ENCODE data around the gene PEPD.

PEPD gene

GRCh38 chr19:33350538-33351309, 170.9 kb downstream of the PEPD start:
- DNase-seq (ENCODE audit: low spot score), result peak; percentile 83

- DNase-seq (ENCODE audit: low spot score), result no peak
Observed at GRCh38 chr19:33349319-33350289, 172.0 kb downstream of the PEPD start.

- no peak for DNase-seq (ENCODE audit: low spot score)
Observed at GRCh38 chr19:33348301-33349010, 173.1 kb downstream of the PEPD start.

GRCh38 chr19:33347300-33347699, 174.3 kb downstream of the PEPD start:
- no peak for DNase-seq (ENCODE audit: low spot score)

GRCh38 chr19:33346665-33347064, 174.9 kb downstream of the PEPD start:
- DNase-seq (ENCODE audit: low spot score), result no peak

- no peak for DNase-seq (ENCODE audit: low spot score)
Observed at GRCh38 chr19:33345163-33345562, 176.4 kb downstream of the PEPD start.

GRCh38 chr19:33344573-33344925, 177.0 kb downstream of the PEPD start:
- no peak for DNase-seq (ENCODE audit: low spot score)

GRCh38 chr19:33343859-33344572, 177.6 kb downstream of the PEPD start:
- DNase-seq (ENCODE audit: low spot score), result no peak

- no peak for DNase-seq (ENCODE audit: low spot score)
Observed at GRCh38 chr19:33343301-33343700, 178.3 kb downstream of the PEPD start.

GRCh38 chr19:33340991-33341390, 180.6 kb downstream of the PEPD start:
- DNase-seq (ENCODE audit: low spot score), result no peak

GRCh38 chr19:33339016-33339984, 182.3 kb downstream of the PEPD start:
- no peak for DNase-seq (ENCODE audit: low spot score)

Measured in RKO (cell line).